Measurements from ENCODE around the gene CCNB1.
"Not testable (repeated sequence)": the region's sequence is repeated elsewhere in the genome, so short reads cannot be mapped to it uniquely, and the experiment has no call there.

Gene CCNB1

GRCh38 chr5:69187342-69187741 is 20.4 kb downstream of the CCNB1 start:
- no peak for DNase-seq

DNA sequence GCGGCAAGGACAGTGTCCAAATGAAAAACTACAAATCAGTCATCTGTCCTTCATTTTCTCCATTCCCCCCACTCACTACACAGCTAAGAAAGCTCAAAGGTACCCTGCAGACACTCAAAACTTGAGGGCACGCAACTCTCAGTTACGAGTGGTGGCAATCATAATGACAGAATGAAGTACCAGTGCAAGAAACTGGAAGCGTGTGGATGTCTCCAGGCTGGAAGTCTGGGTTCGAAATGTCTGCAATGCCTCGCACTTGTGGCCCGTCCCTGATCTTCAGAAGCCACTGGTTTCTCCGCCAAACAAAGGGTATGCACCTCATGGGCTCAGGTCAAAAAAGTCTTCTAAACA is 21.8 kb downstream of the CCNB1 start:
- no peak for DNase-seq

- DNase-seq: peak; percentile 85
Measured at GRCh38 chr5:69189162-69190086, 22.5 kb downstream of the CCNB1 start, which contains the start of gene CENPH. Gene CENPH, plus strand, starts transcription at chr5:69189583. Its CDS starts 52 bp downstream, at chr5:69189635.

DNA sequence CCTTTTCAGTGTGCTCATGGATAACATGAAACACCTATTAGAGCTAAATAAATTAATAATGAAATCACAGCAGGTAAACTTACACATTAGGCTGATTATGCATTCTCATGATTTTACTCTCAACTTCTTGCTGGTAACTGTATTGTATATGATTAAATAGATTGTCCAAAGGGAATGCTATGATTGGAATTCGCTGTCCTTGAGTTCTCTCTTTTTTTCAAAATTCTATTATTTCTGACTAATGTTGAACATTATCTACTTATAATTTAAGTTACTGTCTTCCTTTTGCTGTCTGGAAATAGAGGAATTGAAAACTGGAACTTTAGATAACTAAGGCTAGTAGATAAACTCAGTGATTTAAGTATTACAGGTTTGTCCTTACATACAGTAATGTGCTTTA is 35.5 kb downstream of the CCNB1 start:
- DNase-seq: no peak

- DNase-seq: no peak
Measured at GRCh38 chr5:69206528-69207190, 39.7 kb downstream of the CCNB1 start.

- no peak for DNase-seq
Measured at GRCh38 chr5:69209602-69210001, 42.7 kb downstream of the CCNB1 start.

- no peak for DNase-seq
Measured at GRCh38 chr5:69211200-69211599, 44.2 kb downstream of the CCNB1 start.

DNA sequence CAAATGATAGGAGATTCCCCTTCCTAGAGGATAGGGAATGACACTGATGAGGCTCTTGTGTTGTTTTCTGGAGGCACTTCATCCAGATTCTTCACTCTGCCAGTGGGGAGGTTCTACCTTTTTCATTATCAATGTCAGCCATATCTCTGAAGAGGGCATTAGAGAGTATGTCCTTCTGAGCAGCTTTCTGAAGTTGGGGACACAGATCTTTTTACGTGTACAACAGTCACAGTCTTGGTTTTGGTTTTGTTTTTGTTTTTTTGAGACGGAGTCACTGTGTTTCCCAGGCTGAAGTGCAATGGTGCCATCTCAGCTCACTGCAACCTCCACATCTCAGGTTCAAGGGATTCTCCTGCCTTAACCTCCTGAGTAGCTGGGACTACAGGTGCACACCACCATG is 45.1 kb downstream of the CCNB1 start:
- no peak for DNase-seq

DNA sequence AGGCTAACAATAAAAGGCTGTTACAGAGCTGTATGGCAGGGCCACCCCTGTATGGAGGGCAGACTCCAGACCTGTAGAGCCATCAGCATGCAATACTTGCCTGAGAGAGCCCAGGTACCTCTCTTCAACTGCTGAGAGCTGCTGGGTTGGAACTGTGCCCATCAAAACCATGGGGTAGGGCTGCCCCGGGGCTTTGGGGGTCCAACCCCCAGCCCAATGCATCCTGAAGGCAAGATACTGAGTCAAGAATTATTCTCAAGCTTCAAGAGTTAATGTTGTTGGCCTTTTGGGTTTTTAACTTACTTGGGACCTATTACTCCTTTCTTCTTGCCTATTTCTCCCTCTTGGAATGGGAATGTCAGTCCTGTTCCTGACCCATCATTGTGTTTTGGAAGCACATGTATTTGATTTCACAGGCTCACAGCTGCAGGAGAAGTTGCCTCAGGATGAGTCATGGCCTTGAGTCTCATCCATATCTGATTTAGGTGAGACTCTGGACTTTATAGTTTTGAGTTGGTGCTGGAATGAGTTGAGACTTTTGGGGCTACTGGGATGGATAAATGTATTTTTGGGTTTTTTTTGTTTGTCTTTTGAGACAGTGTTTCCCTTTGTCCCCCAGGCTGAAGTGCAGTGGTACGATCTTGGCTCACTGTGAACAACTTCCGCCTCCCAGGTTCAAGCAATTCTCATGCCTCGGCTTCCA is 46.7 kb downstream of the CCNB1 start:
- no peak for DNase-seq

GRCh38 chr5:69217151-69217511 is 50.2 kb downstream of the CCNB1 start:
- no peak for DNase-seq

- peak; percentile 74 for DNase-seq
Measured at GRCh38 chr5:69217548-69218526, 50.9 kb downstream of the CCNB1 start.

- DNase-seq: no peak
Measured at GRCh38 chr5:69219939-69220338, 53.0 kb downstream of the CCNB1 start.

GRCh38 chr5:69220371-69220770 is 53.4 kb downstream of the CCNB1 start:
- not testable (repeated sequence) for DNase-seq

GRCh38 chr5:69220833-69221232 is 53.9 kb downstream of the CCNB1 start:
- peak; percentile 0 for DNase-seq

DNA sequence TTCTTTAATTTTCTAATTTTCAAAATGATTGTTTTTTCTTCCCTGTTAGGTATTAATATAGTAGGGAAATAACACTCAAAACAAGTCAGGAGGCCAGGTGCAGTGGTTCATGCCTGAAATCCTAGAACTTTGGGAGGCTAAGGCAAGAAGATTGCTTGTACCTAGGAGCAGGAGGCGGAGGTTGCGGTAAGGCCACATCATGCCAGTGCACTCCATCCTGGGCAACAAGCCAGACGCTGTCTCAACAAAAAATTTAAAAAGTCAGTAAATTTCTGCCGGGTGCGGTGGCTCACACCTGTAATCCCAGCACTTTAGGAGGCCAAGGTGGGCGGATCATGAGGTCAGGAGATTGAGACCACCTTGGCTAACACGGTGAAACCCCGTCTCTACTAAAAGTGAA is 57.6 kb downstream of the CCNB1 start:
- no peak for DNase-seq

- no peak for DNase-seq
Measured at GRCh38 chr5:69225860-69226259, 58.9 kb downstream of the CCNB1 start.
